ENCODE results near the gene DDX39B. TPM values are rescaled to one million over a fixed set of nuclear protein-coding genes. Genes with fewer than 3 reads are reported as not detected.

DDX39B gene
- total and polyA plus RNA-seq, 9 of the 15 experiments (the other 6 are each of a cell fraction or from before 2014, with no cell fraction given) = 479 to 869 (median 592) TPM

- intact Hi-C loops (cut with micrococcal nuclease) = no loop called here
- ATAC-seq (peak; percentile 56), FAIRE-seq (no peak), DNase-seq (ENCODE audit: extremely low read depth in 1 of 4, low spot score in 3 of 4) (no peak)
- ChIA-PET CTCF (ENCODE audit: low intra/inter-chr PET ratio) (interaction anchor here (0.7 kb wide), 1 partner anchor 23 kb away, joined by 3 read pairs; no protein-coding TSS in a partner anchor), POLR2A (interaction anchor here (0.6 to 2.0 kb wide), 14 partner anchors 9 to 146 kb away, joined by 3 to 10 read pairs (median 4); partner anchors contain the start of genes ATP6V1G2, DDX39B and NCR3)
- no peak overlapping the region for H3K4me3 ChIP-seq
- WGBS (ENCODE audit: insufficient coverage, low coverage, missing lambda C conversion rate) = 29% methylated on average over 14 of the region's 14 CpGs
- peaks cover 0 to 20% of the 10 kb centered on the region in 2 experiments; a peak in 2 of 5 replicates for H3K4me1 ChIP-seq (replicated peaks in 1 of 2; ENCODE audit: control insufficient read depth in 2 of 2, insufficient read depth in 2 of 2, low read length in 2 of 2)
- no peak overlapping the region for H2AFZ ChIP-seq (ENCODE audit: low read depth, low read length)
- no peaks in the 10 kb centered on the region for H3K36me3 ChIP-seq (ENCODE audit: control insufficient read depth, insufficient read depth, low read length)
- no peaks in the 10 kb centered on the region for H3K9me1 ChIP-seq (ENCODE audit: control insufficient read depth, insufficient read depth, low read length)
- no peak overlapping the region for H3K9ac ChIP-seq (ENCODE audit: insufficient read depth in 1 of 2, low read depth in 2 of 2, low read length in 2 of 2)
- TF ChIP-seq PHF21A (IDR thresholded peaks at IDR 0.05; ENCODE audit: borderline replicate concordance, low read depth) = no peak
- no peak for TF ChIP-seq HMGN3 (IDR thresholded peaks at IDR 0.05; ENCODE audit: borderline replicate concordance, extremely low read depth, insufficient read length, low read depth, low read length)
- TF ChIP-seq RAD21 (CRISPR knock-in tag; conservative IDR thresholded peaks at IDR 0.05 in 1 of 2, IDR thresholded peaks at IDR 0.05 in 1 of 2) = peak in 1 of 2 experiments; percentile 22; a peak in 1 of 4 replicates
- TF ChIP-seq ZNF140 (CRISPR knock-in tag; IDR thresholded peaks at IDR 0.05) = no peak
- 0 out of 2 replicates have a peak, but pooled peaks have one; percentile 9 for TF ChIP-seq ARID2 (IDR thresholded peaks at IDR 0.05)
- TF ChIP-seq, protein P1, sequence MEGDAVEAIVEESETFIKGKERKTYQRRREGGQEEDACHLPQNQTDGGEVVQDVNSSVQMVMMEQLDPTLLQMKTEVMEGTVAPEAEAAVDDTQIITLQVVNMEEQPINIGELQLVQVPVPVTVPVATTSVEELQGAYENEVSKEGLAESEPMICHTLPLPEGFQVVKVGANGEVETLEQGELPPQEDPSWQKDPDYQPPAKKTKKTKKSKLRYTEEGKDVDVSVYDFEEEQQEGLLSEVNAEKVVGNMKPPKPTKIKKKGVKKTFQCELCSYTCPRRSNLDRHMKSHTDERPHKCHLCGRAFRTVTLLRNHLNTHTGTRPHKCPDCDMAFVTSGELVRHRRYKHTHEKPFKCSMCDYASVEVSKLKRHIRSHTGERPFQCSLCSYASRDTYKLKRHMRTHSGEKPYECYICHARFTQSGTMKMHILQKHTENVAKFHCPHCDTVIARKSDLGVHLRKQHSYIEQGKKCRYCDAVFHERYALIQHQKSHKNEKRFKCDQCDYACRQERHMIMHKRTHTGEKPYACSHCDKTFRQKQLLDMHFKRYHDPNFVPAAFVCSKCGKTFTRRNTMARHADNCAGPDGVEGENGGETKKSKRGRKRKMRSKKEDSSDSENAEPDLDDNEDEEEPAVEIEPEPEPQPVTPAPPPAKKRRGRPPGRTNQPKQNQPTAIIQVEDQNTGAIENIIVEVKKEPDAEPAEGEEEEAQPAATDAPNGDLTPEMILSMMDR (IDR thresholded peaks at IDR 0.05 in 2 of 3, conservative IDR thresholded peaks at IDR 0.05 in 1 of 3; ENCODE audit: insufficient read depth in 2 of 3, low read depth in 1 of 3, low read length in 3 of 3) = peak in 2 of 3 experiments; percentile 23 to 39; a peak in 2 of 6 replicates
- H3K27ac ChIP-seq (ENCODE audit: extremely low read depth, low read depth, low read length) = no peak overlapping the region
- no TSS peak for BruUV-seq (replicated peaks)
- no peaks in the 10 kb centered on the region for H3K9me3 ChIP-seq (replicated peaks; ENCODE audit: control insufficient read depth, insufficient read depth, low read depth, low read length)
- in situ Hi-C loops (cut with MboI) = no loop called here
- H4K20me1 ChIP-seq (replicated peaks; ENCODE audit: control insufficient read depth, insufficient read depth, low read length) = no peaks in the 10 kb centered on the region
- no peak overlapping the region for H3K4me2 ChIP-seq (ENCODE audit: insufficient read depth, low read length)
- H3K27me3 ChIP-seq (ENCODE audit: control insufficient read depth in 2 of 2, insufficient read depth in 2 of 2, low read length in 2 of 2) = no peaks in the 10 kb centered on the region
- H3K79me2 ChIP-seq (ENCODE audit: control insufficient read depth, insufficient read depth, low read length) = no peaks in the 10 kb centered on the region
These were observed 32.6 kb upstream of the DDX39B start for GRCh38 chr6:31574106-31575061.
